ENCODE results near the gene CLRN1.

CLRN1 gene

GRCh38 chr3:150917951-150918350, 54.6 kb downstream of the CLRN1 start:
- ATAC-seq = no peak

GRCh38 chr3:150913133-150913922, 59.2 kb downstream of the CLRN1 start:
- no peak for ATAC-seq

GRCh38 chr3:150912501-150912900, 60.0 kb downstream of the CLRN1 start:
- no peak for ATAC-seq

GRCh38 chr3:150911771-150912170, 60.8 kb downstream of the CLRN1 start:
- ATAC-seq = no peak

GRCh38 chr3:150906461-150906860, 66.1 kb downstream of the CLRN1 start:
- ATAC-seq = no peak

GRCh38 chr3:150905746-150906145, 66.8 kb downstream of the CLRN1 start:
- ATAC-seq = no peak

GRCh38 chr3:150905339-150905738, 67.2 kb downstream of the CLRN1 start, which contains the start of gene MINDY4B:
Gene MINDY4B, minus strand, starts transcription at chr3:150905439. Its CDS starts 0 bp downstream, at chr3:150905439.
- ATAC-seq = no peak

- ATAC-seq = no peak
Measured at GRCh38 chr3:150902988-150903387, 69.5 kb downstream of the CLRN1 start.

- ATAC-seq = no peak
Measured at GRCh38 chr3:150901793-150902192, 70.7 kb downstream of the CLRN1 start.

GRCh38 chr3:150899141-150899540, 73.4 kb downstream of the CLRN1 start:
- ATAC-seq = no peak

GRCh38 chr3:150898046-150898754, 74.3 kb downstream of the CLRN1 start:
- no peak for ATAC-seq

- no peak for ATAC-seq
Measured at GRCh38 chr3:150897592-150897991, 74.9 kb downstream of the CLRN1 start.

GRCh38 chr3:150890831-150891230, 81.7 kb downstream of the CLRN1 start:
- no peak for ATAC-seq

GRCh38 chr3:150890295-150890694, 82.2 kb downstream of the CLRN1 start:
- ATAC-seq = no peak

GRCh38 chr3:150889106-150889505, 83.4 kb downstream of the CLRN1 start:
- no peak for ATAC-seq

- no peak for ATAC-seq
Measured at GRCh38 chr3:150887031-150887430, 85.5 kb downstream of the CLRN1 start.

- no peak for ATAC-seq
Measured at GRCh38 chr3:150885535-150885934, 87.0 kb downstream of the CLRN1 start.

- ATAC-seq = no peak
Measured at GRCh38 chr3:150878996-150879575, 93.4 kb downstream of the CLRN1 start.

- ATAC-seq = no peak
Measured at GRCh38 chr3:150878290-150878689, 94.2 kb downstream of the CLRN1 start.

- ATAC-seq = no peak
Measured at GRCh38 chr3:150877303-150877702, 95.2 kb downstream of the CLRN1 start.

GRCh38 chr3:150876611-150877265, 95.8 kb downstream of the CLRN1 start:
- ATAC-seq = no peak

Data from activated CD4-positive, CD25-positive, alpha-beta regulatory T cell treated with anti-CD3 and anti-CD28 coated beads, Interleukin-2, amount 50 U/mL, for 24 hours (primary cell).